ENCODE measurements around the gene VSTM4.

Gene VSTM4

DNA sequence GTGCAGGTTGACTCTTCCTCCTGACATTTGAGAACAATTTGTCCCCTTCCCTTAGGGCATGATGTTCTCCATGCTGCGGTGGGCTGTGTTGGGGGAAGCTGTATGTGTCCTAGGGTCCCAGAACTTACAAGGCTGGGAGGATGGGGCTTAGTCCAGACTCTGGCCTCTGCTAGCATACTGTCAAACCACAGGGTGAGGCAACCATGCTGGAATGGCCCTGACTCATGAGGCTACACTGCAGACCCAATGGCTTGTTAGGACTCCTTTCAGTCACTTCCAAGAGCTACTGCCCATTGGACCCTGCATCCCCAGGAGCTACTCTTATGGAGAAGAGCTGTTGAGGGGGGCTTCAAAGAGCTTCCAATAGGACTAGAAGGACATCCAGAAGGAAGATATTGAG is 38.6 kb upstream of the VSTM4 start:
- Mint-ChIP-seq H3K4me1 (peaks cover 5% of the 10 kb centered on the region), H3K27ac (ENCODE audit: low read depth) (no peak overlapping the region), H3K36me3 (ENCODE audit: insufficient read depth) (peaks cover 2% of the 10 kb centered on the region), H3K4me3 (no peak overlapping the region), H3K9me3 (no peaks in the 10 kb centered on the region), H3K27me3 (peaks cover 11% of the 10 kb centered on the region)
- DNase-seq (ENCODE audit: low spot score in 2 of 2): no peak
- no peak for ATAC-seq (replicated peaks; ENCODE audit: extremely low read depth, poor library complexity, severe bottlenecking)

DNA sequence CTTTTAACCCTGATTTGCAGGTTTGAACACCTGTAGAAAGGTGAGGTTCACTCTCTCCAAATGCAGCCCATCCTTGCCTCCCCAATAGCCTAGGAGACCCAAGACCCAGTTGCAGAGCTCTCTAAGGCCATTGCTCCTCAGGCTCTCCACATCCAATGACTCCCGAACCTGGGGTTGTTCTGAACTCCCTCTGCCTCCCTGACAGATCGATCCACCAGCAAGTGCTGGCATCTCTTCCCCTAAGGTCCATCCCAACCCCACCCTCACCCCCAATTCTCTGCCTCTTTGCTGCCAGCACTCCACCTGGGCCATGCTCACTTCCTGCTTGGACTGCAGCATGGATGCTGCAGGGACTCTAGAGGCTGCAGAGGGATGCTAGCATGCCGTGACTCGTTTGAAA is 37.8 kb upstream of the VSTM4 start:
- H3K9me3 Mint-ChIP-seq: no peaks in the 10 kb centered on the region
- ATAC-seq (replicated peaks; ENCODE audit: extremely low read depth, poor library complexity, severe bottlenecking) (no peak), DNase-seq (ENCODE audit: low spot score in 2 of 2) (no peak)
- H3K4me3 Mint-ChIP-seq: no peak overlapping the region
- H3K27me3 Mint-ChIP-seq: peaks cover 11% of the 10 kb centered on the region
- H3K4me1 Mint-ChIP-seq: peaks cover 5% of the 10 kb centered on the region
- H3K36me3 Mint-ChIP-seq (ENCODE audit: insufficient read depth): peaks cover 2% of the 10 kb centered on the region
- H3K27ac Mint-ChIP-seq (ENCODE audit: low read depth): no peak overlapping the region

DNA sequence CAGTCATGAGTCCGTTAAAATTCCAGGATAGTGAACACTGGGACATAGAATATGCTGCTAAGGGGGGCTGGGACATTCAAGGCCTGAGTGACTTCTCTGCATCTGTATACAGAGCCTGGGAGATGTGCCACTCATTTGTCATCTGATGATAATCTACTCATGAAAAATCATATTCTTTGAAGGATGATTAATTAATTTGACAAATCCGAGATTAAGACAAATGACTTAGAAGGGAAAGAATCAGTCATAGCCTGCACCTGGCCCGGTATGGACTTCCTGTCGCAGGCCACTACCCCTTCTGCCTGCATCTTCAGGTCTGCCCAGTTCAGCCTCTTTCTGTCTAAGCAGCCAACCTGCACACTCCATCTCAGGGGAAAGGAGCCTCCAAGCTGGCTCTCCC is 37.3 kb upstream of the VSTM4 start:
- no peak overlapping the region for H3K27ac Mint-ChIP-seq (ENCODE audit: low read depth)
- peaks cover 2% of the 10 kb centered on the region for H3K36me3 Mint-ChIP-seq (ENCODE audit: insufficient read depth)
- no peaks in the 10 kb centered on the region for H3K9me3 Mint-ChIP-seq
- peaks cover 5% of the 10 kb centered on the region for H3K4me1 Mint-ChIP-seq
- ATAC-seq (replicated peaks; ENCODE audit: extremely low read depth, poor library complexity, severe bottlenecking) (no peak), DNase-seq (ENCODE audit: low spot score in 2 of 2) (no peak)
- H3K27me3 Mint-ChIP-seq: peaks cover 11% of the 10 kb centered on the region
- no peak overlapping the region for H3K4me3 Mint-ChIP-seq

DNA sequence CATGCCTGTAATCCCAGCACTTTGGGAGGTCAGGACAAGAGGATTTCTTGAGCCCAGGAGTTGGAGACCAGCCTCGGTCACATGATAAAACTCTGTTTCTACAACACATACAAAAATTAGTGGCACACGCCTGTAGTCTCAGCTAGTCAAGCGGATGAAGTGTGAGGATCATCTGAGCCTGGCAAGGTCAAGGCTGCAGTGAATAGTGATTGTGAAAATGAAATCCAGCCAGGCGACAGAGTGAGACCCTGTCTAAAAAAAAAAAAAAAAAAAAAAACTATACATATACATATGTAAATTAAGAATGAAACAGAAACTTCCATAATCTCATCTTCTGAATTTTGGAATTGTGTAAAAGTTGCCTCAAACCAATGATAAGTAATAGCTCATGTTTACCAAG is 36.7 kb upstream of the VSTM4 start:
- Mint-ChIP-seq H3K9me3 (no peaks in the 10 kb centered on the region), H3K27me3 (peaks cover 11% of the 10 kb centered on the region), H3K36me3 (ENCODE audit: insufficient read depth) (peaks cover 2% of the 10 kb centered on the region), H3K4me1 (peaks cover 5% of the 10 kb centered on the region), H3K27ac (ENCODE audit: low read depth) (no peak overlapping the region), H3K4me3 (no peak overlapping the region)
- no peak for ATAC-seq (replicated peaks; ENCODE audit: extremely low read depth, poor library complexity, severe bottlenecking)
- DNase-seq (ENCODE audit: low spot score in 2 of 2): no peak

DNA sequence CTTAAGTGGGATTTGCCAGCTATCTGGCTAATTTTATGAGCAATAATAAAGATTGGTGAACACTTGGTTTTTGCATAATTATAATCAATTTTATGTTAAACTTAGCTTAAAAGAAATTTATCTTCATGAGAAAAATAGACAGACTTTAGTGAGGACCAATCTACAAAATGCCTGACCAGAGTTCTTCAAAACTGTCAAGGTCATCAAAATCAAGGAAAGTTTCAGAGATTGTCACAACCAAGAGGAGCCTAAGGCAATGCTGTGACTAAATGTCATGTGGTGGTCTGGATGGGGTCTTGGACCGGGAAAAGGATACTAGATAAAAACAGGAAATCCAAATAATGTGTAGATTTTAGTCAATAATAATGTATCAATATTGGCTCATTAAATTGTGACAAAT is 36.2 kb upstream of the VSTM4 start:
- H3K27ac Mint-ChIP-seq (ENCODE audit: low read depth): no peak overlapping the region
- DNase-seq (ENCODE audit: low spot score in 2 of 2) (no peak), ATAC-seq (replicated peaks; ENCODE audit: extremely low read depth, poor library complexity, severe bottlenecking) (no peak)
- no peaks in the 10 kb centered on the region for H3K9me3 Mint-ChIP-seq
- H3K27me3 Mint-ChIP-seq: peaks cover 11% of the 10 kb centered on the region
- H3K4me3 Mint-ChIP-seq: no peak overlapping the region
- H3K36me3 Mint-ChIP-seq (ENCODE audit: insufficient read depth): peaks cover 2% of the 10 kb centered on the region
- H3K4me1 Mint-ChIP-seq: peaks cover 2% of the 10 kb centered on the region

DNA sequence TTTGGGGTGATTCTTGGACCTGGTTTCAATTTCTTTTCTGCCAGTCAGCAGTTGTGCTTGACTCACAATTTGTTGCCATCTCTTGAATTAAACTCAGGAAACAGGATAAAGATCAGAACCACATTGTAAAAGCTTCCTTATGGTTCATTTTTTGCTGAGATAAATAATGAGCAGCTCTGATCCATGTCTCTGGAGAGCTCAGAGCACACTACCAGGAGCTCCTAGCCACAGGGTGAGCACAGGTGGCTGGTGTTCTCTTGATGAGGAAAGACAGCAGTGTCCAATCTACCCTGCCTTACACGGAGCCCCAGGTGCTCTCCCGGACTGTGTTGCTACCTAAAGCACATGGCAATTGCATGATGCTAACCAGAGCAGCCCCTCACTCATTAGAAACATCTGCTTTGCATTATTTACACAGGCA is 35.7 kb upstream of the VSTM4 start:
- peaks cover 16% of the 10 kb centered on the region for H3K27me3 Mint-ChIP-seq

DNA sequence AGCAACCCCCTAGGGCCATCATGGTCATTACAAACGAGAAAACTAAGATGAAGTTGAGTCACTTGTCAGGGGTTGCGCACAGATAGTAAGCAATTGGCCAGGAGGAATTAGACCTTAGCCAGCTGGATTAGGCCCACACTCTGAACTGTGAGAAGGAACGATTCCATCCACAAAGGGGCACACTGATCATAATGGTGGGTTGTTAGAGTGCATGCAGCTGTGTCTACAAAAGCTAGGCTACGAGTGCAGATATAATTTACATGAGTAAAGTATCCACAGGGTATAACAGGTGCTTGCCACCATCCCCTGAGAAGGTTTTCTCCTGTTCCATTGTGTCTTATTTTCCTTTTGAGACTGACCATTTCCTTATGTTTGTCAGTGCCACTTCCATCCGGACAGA is 35.1 kb upstream of the VSTM4 start:
- Mint-ChIP-seq H3K27me3 (peaks cover 22% of the 10 kb centered on the region), H3K36me3 (ENCODE audit: insufficient read depth) (peaks cover 2% of the 10 kb centered on the region), H3K4me1 (no peaks in the 10 kb centered on the region), H3K4me3 (no peak overlapping the region), H3K27ac (ENCODE audit: low read depth) (no peak overlapping the region), H3K9me3 (no peaks in the 10 kb centered on the region)
- DNase-seq (ENCODE audit: low spot score in 2 of 2) (no peak), ATAC-seq (replicated peaks; ENCODE audit: extremely low read depth, poor library complexity, severe bottlenecking) (no peak)

More for the DNA sequence above, 35.7 kb upstream of the VSTM4 start:
- no peak for DNase-seq (ENCODE audit: low spot score in 2 of 2)
- no peak for ATAC-seq (replicated peaks; ENCODE audit: extremely low read depth, poor library complexity, severe bottlenecking)
- Mint-ChIP-seq H3K4me3 (no peak overlapping the region), H3K4me1 (no peaks in the 10 kb centered on the region), H3K9me3 (no peaks in the 10 kb centered on the region), H3K27ac (ENCODE audit: low read depth) (no peak overlapping the region), H3K36me3 (ENCODE audit: insufficient read depth) (peaks cover 2% of the 10 kb centered on the region)

DNA sequence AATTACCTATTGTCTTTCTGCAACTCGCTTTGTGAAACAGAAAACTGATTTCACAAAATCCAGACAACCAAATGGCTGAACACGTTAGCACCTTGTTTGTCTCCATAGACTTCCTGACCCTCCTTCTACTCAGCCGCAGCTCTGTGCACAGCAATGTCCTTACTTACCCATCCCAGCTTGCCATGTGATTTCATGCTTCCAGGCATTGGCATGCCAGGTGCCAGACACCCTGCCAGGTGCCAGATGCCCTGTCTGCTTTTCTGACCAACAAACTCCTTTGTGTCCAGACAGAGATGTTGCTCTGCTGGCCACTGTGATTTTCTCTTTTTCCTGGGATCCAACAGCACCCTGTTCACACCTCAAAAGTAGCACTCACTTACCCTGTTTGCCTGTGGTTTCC is 34.6 kb upstream of the VSTM4 start:
- no peaks in the 10 kb centered on the region for H3K4me1 Mint-ChIP-seq
- peaks cover 22% of the 10 kb centered on the region for H3K27me3 Mint-ChIP-seq
- H3K36me3 Mint-ChIP-seq (ENCODE audit: insufficient read depth): peaks cover 2% of the 10 kb centered on the region
- no peak overlapping the region for H3K4me3 Mint-ChIP-seq
- no peak for ATAC-seq (replicated peaks; ENCODE audit: extremely low read depth, poor library complexity, severe bottlenecking)
- no peaks in the 10 kb centered on the region for H3K9me3 Mint-ChIP-seq
- no peak overlapping the region for H3K27ac Mint-ChIP-seq (ENCODE audit: low read depth)
- no peak for DNase-seq (ENCODE audit: low spot score in 2 of 2)

DNA sequence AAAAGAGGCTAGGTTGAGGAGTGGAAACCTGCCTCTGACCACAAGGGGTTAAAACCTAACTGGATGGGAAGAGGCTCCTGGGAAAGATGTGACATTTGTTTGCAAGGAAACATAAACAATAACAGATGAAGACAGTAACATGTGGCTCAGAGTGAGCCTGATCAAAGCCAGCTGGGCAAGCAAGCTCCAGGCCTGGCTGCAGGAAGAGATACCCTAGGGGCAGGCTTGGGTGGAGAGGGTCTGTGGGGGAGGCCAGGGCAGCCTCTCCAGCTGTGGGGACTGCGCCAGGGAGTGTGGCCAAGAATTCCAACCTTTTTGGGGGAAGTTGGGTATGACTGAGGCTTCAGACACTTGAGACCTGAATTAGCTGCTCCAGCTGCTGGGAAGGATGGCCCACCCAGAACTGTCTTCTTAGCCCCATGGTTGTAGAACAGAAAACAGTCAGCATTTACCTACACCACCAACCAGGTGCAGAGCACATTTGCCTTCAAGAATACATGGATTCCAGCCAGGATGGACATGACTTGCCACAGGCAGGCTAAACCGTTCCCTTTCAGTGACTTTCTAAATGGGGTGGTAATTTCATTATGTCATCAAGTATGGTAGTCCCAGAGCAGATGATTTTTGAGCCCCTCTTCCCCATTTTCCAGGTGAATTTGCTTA is 28.9 kb upstream of the VSTM4 start:
- H3K4me1 Mint-ChIP-seq: no peaks in the 10 kb centered on the region
- no peak overlapping the region for H3K4me3 Mint-ChIP-seq
- DNase-seq (ENCODE audit: low spot score in 2 of 2) (no peak), ATAC-seq (replicated peaks; ENCODE audit: extremely low read depth, poor library complexity, severe bottlenecking) (no peak)
- peaks cover 11% of the 10 kb centered on the region for H3K27me3 Mint-ChIP-seq
- no peaks in the 10 kb centered on the region for H3K36me3 Mint-ChIP-seq (ENCODE audit: insufficient read depth)
- no peaks in the 10 kb centered on the region for H3K9me3 Mint-ChIP-seq
- no peak overlapping the region for H3K27ac Mint-ChIP-seq (ENCODE audit: low read depth)

DNA sequence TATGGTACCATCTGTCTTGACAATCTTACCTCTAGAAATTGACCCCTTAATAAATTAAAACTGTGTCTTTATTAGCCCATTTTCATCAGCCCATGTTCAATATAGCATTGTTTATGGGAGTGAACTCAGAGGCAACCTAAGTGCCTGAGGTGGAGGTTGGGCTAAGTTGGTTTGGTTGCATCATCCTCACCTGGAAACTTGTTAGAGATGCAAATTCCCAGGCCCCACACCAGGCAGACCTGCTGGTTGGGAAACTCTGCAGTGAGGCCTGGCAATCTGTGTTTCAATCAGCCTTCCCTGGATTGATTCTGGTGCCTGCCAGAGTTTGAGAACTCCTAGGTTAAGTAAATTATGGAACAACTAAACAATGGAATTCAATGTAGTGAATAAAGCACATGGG is 27.9 kb upstream of the VSTM4 start:
- no peak overlapping the region for H3K4me3 Mint-ChIP-seq
- ATAC-seq (replicated peaks; ENCODE audit: extremely low read depth, poor library complexity, severe bottlenecking) (no peak), DNase-seq (ENCODE audit: low spot score in 2 of 2) (no peak)
- no peaks in the 10 kb centered on the region for H3K36me3 Mint-ChIP-seq (ENCODE audit: insufficient read depth)
- H3K27ac Mint-ChIP-seq (ENCODE audit: low read depth): no peak overlapping the region
- H3K9me3 Mint-ChIP-seq: no peaks in the 10 kb centered on the region
- H3K27me3 Mint-ChIP-seq: peaks cover 11% of the 10 kb centered on the region
- no peaks in the 10 kb centered on the region for H3K4me1 Mint-ChIP-seq

DNA sequence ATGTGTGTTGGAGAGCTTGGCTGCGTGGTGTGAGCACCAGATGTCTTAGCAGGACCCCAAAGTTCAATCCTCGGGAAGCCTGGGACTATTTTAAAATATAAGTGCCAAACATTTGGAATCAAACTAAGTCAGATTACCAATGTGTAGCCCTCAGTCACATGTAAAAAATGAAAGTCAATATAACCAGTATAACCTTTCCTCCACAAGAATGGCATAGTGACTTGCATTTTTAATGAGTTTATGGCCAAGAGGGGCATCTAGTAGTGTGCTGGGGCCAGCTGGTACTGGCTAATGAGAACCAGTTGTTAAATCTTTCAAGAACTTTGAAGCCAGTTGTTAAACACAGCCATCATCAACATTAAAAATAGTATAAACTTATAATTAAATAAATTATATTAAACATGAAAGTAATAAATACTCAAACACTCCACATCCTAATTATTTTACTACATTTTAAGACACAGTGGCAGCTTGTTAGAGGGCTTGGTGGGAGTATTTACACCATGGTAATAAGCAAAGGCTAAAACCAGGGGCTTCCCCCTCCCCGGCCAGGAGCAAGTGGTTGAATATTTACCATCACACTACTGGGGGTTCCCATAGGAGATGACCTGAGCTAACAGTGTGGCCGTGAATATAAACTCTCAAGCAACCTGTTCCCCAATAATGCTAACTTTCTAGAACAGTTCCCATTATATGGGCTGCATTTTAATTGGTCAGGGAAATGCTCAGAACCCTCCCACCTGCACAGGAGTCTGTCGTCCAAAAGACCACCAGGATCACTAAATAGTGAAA is 26.4 kb upstream of the VSTM4 start:
- H3K27ac Mint-ChIP-seq (ENCODE audit: low read depth): no peak overlapping the region
- no peaks in the 10 kb centered on the region for H3K36me3 Mint-ChIP-seq (ENCODE audit: insufficient read depth)
- H3K4me3 Mint-ChIP-seq: no peak overlapping the region
- H3K9me3 Mint-ChIP-seq: no peaks in the 10 kb centered on the region
- H3K27me3 Mint-ChIP-seq: peaks cover 11% of the 10 kb centered on the region
- H3K4me1 Mint-ChIP-seq: no peaks in the 10 kb centered on the region
- no peak for DNase-seq (ENCODE audit: low spot score in 2 of 2)
- no peak for ATAC-seq (replicated peaks; ENCODE audit: extremely low read depth, poor library complexity, severe bottlenecking)

DNA sequence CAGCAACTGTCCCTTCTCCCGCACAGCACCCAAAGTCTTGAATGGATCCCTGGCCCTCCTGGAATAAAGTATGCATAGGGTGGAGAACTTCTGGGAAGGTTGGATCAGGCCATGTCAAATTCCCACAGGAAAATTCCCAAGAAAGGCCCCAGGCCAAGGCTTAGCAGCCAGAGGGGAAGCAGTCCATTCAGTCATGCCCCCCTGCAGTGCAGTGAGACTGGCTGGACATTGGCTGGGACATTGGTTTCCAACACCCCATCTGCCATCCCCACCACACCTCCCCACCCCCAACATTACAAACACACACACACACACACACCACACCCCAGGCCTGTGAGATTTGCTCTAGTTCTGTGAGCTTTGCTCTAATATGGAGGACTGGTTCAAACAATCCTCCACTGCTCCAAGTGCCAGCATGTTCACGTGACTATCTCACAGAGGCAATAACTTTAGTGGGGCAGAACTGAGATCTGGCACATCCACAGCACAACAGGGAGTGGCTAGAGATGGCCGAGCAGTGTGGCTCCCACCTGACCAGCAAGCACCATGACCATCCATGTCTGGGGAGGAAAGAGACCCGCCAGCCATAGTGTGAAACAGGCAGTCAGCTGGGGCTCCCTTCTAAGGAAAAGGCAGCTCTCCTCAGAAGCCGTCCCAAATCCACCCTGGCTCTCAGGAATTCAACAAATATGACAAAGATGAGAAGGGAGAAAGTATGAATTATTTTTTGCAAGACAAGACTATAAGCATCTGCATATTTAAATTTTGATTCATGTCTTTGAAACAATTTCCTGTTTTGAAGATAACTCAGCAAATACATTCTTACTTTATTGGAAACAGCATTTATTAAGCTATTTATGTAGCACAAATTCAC is 25.2 kb upstream of the VSTM4 start:
- DNase-seq (ENCODE audit: low spot score in 2 of 2) (no peak), ATAC-seq (replicated peaks; ENCODE audit: extremely low read depth, poor library complexity, severe bottlenecking) (no peak)
- Mint-ChIP-seq H3K27ac (ENCODE audit: low read depth) (no peak overlapping the region), H3K36me3 (ENCODE audit: insufficient read depth) (no peaks in the 10 kb centered on the region), H3K4me3 (no peak overlapping the region), H3K4me1 (peaks cover 3% of the 10 kb centered on the region), H3K9me3 (no peaks in the 10 kb centered on the region), H3K27me3 (peaks cover 4% of the 10 kb centered on the region)
